Thyroid gland (tissue), 4 donors: ENCODE results near the gene KRT1. TPM values are rescaled to one million over a fixed set of nuclear protein-coding genes. Genes with fewer than 3 reads are reported as not detected.

Experiments used
- DNase-seq, 2 donors: peaks; one replicate each; pipeline ENCODE4 v3.0.0-alpha.2; 2019
- H3K27ac ChIP-seq, 3 donors: fragments of 200-600 bp; sonication (generic); 1 replicate in 2 of 3; 2 replicates in 1 of 3; pipeline ENCODE4 v1.5.1; 2016 to 2019; ENCODE audit warnings: mild to moderate bottlenecking in 1 of 3, moderate library complexity in 1 of 3
- H3K27me3 ChIP-seq: fragments of 200-600 bp; sonication (generic); one replicate; pipeline ENCODE4 v1.5.1; 2019
- H3K36me3 ChIP-seq, 2 donors: fragments of 200-600 bp; sonication (generic); one replicate each; pipeline ENCODE4 v1.5.1; 2016 to 2019
- H3K4me1 ChIP-seq, 2 donors: fragments of 200-600 bp; sonication (generic); one replicate each; pipeline ENCODE4 v1.5.1; 2017 to 2019
- H3K4me3 ChIP-seq, 3 donors: fragments of 200-600 bp; sonication (generic); replicated peaks in 1 of 3; 1 replicate in 2 of 3; 2 replicates in 1 of 3; pipeline ENCODE4 v1.5.1; 2016; ENCODE audit warnings: mild to moderate bottlenecking in 1 of 3
- H3K9me3 ChIP-seq: fragments of 200-600 bp; sonication (generic); one replicate; pipeline ENCODE4 v1.5.1; 2017
- CTCF ChIP-seq, 6 experiments: fragments of 200-600 bp in 3 of 6; fragments of 450-650 bp in 3 of 6; sonication (generic) in 3 of 6; IDR thresholded peaks; one replicate each; pipeline ENCODE4 v1.5.1; 2016 to 2019; ENCODE audit warnings: antibody characterized with exemption in 6 of 6, mild to moderate bottlenecking in 2 of 6, inconsistent platforms in 1 of 6, moderate library complexity in 1 of 6
- POLR2A ChIP-seq, 2 donors: fragments of 450-650 bp; IDR thresholded peaks; one replicate each; pipeline ENCODE4 v1.6.1; 2017; ENCODE audit warnings: antibody characterized with exemption in 2 of 2, mild to moderate bottlenecking in 2 of 2, moderate library complexity in 1 of 2
- WGBS, 2 donors: methylation state at CpG; one replicate each; pipeline ENCODE4 v1.1.5; 2017; 5-methylcytosine and 5-hydroxymethylcytosine counted together
- intact Hi-C: fragments of 100-400 bp; cut with DNase I; formaldehyde crosslinking; loops from one replicate; pipeline ENCODE4 v1.15.1; 2023
- total RNA-seq, 4 donors: library from RNA; depleted of rRNA; stranded (reverse); fragments of >200 nt; gene quantifications; one replicate each; pipeline ENCODE4 v1.2.3, GENCODE V29; 2016

KRT1 gene
- 1 to 10 TPM in 1 of 4 donors, not detected in 3; 2.8 TPM for total RNA-seq

DNA sequence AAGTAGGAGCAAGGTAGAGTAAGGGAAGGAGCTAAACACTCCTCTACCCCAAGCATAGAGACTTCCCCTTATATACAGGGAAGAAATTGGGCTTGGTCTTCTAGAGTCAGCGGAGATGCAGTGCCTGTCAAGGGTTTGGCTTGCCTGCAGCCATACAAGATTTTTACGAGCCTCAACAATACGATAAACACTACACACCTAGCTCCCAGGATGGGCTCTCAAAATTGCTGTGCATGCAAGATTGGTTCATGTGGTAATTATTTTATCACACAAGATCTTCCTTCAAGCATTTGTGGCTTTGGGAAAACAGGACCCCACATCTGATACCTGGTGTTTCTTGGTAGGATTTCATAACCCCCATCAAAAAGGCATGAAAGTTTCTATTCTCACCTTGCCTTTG, at the start of gene KRT1:
Gene KRT1, minus strand, starts transcription at position 45 of the 400 bp plus-strand sequence. CDS start 59 bp downstream, outside the sequence.
- TF ChIP-seq POLR2A (IDR thresholded peaks at IDR 0.05), result no peak
- TF ChIP-seq CTCF (IDR thresholded peaks at IDR 0.05), result no peak
- Histone ChIP-seq H3K4me1 (no peaks in the 10 kb centered on the region), H3K27ac (no peak within 1 kb of the TSS), H3K27me3 (no peaks in the 10 kb centered on the region), H3K9me3 (no peaks in the 10 kb centered on the region), H3K4me3 (no peak within 1 kb of the TSS), H3K36me3 (no peaks in the 10 kb centered on the region)
- no peak for DNase-seq
- intact Hi-C loops, result no loop called here
- WGBS, 2 donors, result 85 to 91% methylated on average over 3 of the region's 3 CpGs

DNA sequence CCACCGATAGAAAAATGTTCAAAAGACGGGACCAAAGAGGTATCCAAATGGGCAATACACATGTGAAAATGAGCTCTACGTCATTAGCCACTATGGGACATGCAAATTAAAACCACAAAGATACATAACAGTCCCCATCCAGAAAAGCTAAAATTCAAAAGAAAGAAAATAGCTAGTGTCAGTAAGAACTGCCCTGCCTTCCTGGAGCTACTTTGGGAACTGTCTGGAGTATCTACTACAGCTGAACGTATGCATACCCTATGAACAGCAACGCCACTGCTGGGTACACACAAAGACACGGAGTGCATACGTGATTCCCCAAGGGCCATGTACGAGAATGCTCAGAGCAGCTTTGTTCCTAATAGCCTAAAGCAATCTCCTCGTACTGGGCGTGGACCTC, 48.9 kb upstream of the KRT1 start:
- no peak for DNase-seq
- no peaks in the 10 kb centered on the region for H3K36me3 ChIP-seq
- no peak overlapping the region for H3K4me3 ChIP-seq
- no peaks in the 10 kb centered on the region for H3K9me3 ChIP-seq
- no peaks in the 10 kb centered on the region for H3K27me3 ChIP-seq
- H3K27ac ChIP-seq, result no peak overlapping the region
- intact Hi-C loops, result no loop called here
- no peaks in the 10 kb centered on the region for H3K4me1 ChIP-seq
- WGBS, 2 donors, result 69 to 70% methylated on average over 10 of the region's 10 CpGs
- no peak for TF ChIP-seq POLR2A (IDR thresholded peaks at IDR 0.05)
- TF ChIP-seq CTCF (IDR thresholded peaks at IDR 0.05), result no peak

GRCh38 chr12:52728374-52728773, 48.2 kb upstream of the KRT1 start:
- Histone ChIP-seq H3K4me1 (no peaks in the 10 kb centered on the region), H3K36me3 (no peaks in the 10 kb centered on the region), H3K4me3 (no peak overlapping the region), H3K27me3 (no peaks in the 10 kb centered on the region), H3K27ac (no peak overlapping the region), H3K9me3 (no peaks in the 10 kb centered on the region)
- TF ChIP-seq CTCF (IDR thresholded peaks at IDR 0.05) (no peak), POLR2A (IDR thresholded peaks at IDR 0.05) (no peak)
- no peak for DNase-seq
- 94 to 100% methylated on average over 2 of the region's 2 CpGs for WGBS, 2 donors
- intact Hi-C loops, result no loop called here

DNA sequence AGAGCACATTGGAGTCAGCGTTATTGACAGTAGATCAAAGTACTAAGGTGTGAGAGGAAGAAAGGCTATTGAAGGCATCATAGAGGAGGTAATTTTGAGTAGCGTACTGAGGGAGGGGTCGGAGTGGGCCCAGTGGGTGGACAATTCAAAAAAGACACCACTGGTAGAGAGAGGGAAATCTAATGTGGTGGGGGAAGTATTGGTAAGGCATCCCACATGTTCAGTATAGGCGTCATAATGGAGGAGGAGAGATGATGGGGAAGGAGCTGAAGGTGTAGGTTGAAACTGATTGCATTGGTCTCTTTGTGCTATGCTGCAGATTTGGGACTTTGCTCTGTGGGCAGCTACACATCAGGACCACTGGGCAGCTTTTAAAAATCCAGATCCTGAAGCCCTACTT, 46.8 kb upstream of the KRT1 start:
- no peaks in the 10 kb centered on the region for H3K4me1 ChIP-seq
- H3K4me3 ChIP-seq, result no peak overlapping the region
- no peaks in the 10 kb centered on the region for H3K27me3 ChIP-seq
- no peak for DNase-seq
- intact Hi-C loops, result no loop called here
- no peaks in the 10 kb centered on the region for H3K9me3 ChIP-seq
- no peak overlapping the region for H3K27ac ChIP-seq
- TF ChIP-seq POLR2A (IDR thresholded peaks at IDR 0.05), result no peak
- TF ChIP-seq CTCF (IDR thresholded peaks at IDR 0.05), result no peak
- WGBS, 2 donors, result 87 to 88% methylated on average over 4 of the region's 4 CpGs
- H3K36me3 ChIP-seq, result no peaks in the 10 kb centered on the region

DNA sequence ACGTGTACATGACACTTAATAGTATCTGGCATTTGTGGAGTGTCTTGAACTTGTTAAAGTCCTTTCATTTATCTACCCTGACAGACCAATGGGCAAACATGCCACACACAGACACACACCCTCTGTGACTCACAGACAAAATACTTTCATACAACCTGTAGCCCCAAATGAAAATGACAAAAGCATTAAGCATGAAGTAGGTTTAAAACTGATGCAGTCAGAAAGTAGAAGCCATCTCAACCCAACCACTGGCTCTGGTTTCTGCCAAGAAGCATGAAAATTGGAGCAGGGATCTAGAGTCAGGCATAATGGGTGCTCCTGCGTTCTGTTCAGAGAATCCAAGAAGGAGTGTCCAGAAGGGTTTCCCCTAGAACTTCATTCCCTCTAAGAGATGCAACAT, 46.2 kb upstream of the KRT1 start:
- H3K9me3 ChIP-seq, result no peaks in the 10 kb centered on the region
- no peaks in the 10 kb centered on the region for H3K27me3 ChIP-seq
- H3K27ac ChIP-seq, result no peak overlapping the region
- TF ChIP-seq POLR2A (IDR thresholded peaks at IDR 0.05) (no peak), CTCF (IDR thresholded peaks at IDR 0.05) (no peak)
- WGBS, 2 donors, result 58 to 71% methylated on average over 2 of the region's 2 CpGs
- H3K4me1 ChIP-seq, result no peaks in the 10 kb centered on the region
- no peaks in the 10 kb centered on the region for H3K36me3 ChIP-seq
- no peak for DNase-seq
- intact Hi-C loops, result no loop called here
- no peak overlapping the region for H3K4me3 ChIP-seq
